ENCODE measurements around the gene C1orf53. TPM values are rescaled to one million over a fixed set of nuclear protein-coding genes. Genes with fewer than 3 reads are reported as not detected.
"Not testable (repeated sequence)": the region's sequence is repeated elsewhere in the genome, so short reads cannot be mapped to it uniquely, and the experiment has no call there.

The C1orf53 gene
- total RNA-seq, result 1 to 10 TPM; 5.1 to 8.9 TPM
- 1 to 10 TPM; 1.5 to 3.2 (median 2.7) TPM for polyA plus RNA-seq (ENCODE audit: insufficient read length in 6 of 6)
- long read RNA-seq, donor 1, transcript C1orf53-201 (3 exons, 588 nt), result major isoform, 7 of 7 reads
- long read RNA-seq, donor 1, partial matches to known transcripts, result 0 of 7 reads
- long read RNA-seq, donor 1, other reads (novel, unspliced or antisense), result 0 of 7 reads
- long read RNA-seq, donor 2, transcript C1orf53-201 (3 exons, 588 nt), result major isoform, 5 of 5 reads
- long read RNA-seq, donor 2, partial matches to known transcripts, result 0 of 5 reads
- long read RNA-seq, donor 2, other reads (novel, unspliced or antisense), result 0 of 5 reads
- long read RNA-seq, donor 3, partial matches to known transcripts, result 0 of 2 reads
- long read RNA-seq, donor 3, other reads (novel, unspliced or antisense), result 0 of 2 reads
- long read RNA-seq, donor 4, transcript C1orf53-201 (3 exons, 588 nt), result major isoform, 10 of 12 reads
- long read RNA-seq, donor 4, partial matches to known transcripts, result 0 of 12 reads
- long read RNA-seq, donor 4, other reads (novel, unspliced or antisense), result 2 of 12 reads
- long read RNA-seq, donor 5, partial matches to known transcripts, result 0 of 4 reads
- long read RNA-seq, donor 5, other reads (novel, unspliced or antisense), result 0 of 4 reads
- long read RNA-seq, donor 6, partial matches to known transcripts, result 0 of 2 reads
- long read RNA-seq, donor 6, other reads (novel, unspliced or antisense), result 0 of 2 reads
- long read RNA-seq, donor 7, partial matches to known transcripts, result 0 of 1 reads
- long read RNA-seq, donor 7, other reads (novel, unspliced or antisense), result 0 of 1 reads
- long read RNA-seq, donor 8, partial matches to known transcripts, result 0 of 4 reads
- long read RNA-seq, donor 8, other reads (novel, unspliced or antisense), result 0 of 4 reads
- long read RNA-seq, donor 9, result 0 reads
- long read RNA-seq, donor 10, transcript C1orf53-201 (3 exons, 588 nt), result major isoform, 6 of 6 reads
- long read RNA-seq, donor 10, partial matches to known transcripts, result 0 of 6 reads
- long read RNA-seq, donor 10, other reads (novel, unspliced or antisense), result 0 of 6 reads
- long read RNA-seq, donor 11, partial matches to known transcripts, result 0 of 3 reads
- long read RNA-seq, donor 11, other reads (novel, unspliced or antisense), result 0 of 3 reads
- long read RNA-seq, donor 12, partial matches to known transcripts, result 0 of 3 reads
- long read RNA-seq, donor 12, other reads (novel, unspliced or antisense), result 0 of 3 reads

- Histone ChIP-seq H3K4me1 (peaks cover 0 to 5% of the 10 kb centered on the region in 2 donors), H3K27ac (peak within 1 kb of the TSS; percentile 85 to 89), H3K36me3 (no peaks in the 10 kb centered on the region), H3K27me3 (peaks cover 43 to 60% of the 10 kb centered on the region in 2 donors), H3K9me3 (no peaks in the 10 kb centered on the region), H3K4me3 (peak within 1 kb of the TSS; percentile 55 to 61)
- ATAC-seq (peak; percentile 99), DNase-seq (peak; percentile 86 to 96 (median 88))
- intact Hi-C loops (cut with DNase I), result no loop called here
- TF ChIP-seq CTCF (IDR thresholded peaks at IDR 0.05), result peak in 1 of 2 donors; percentile 17
Observed at GRCh38 chr1:197902454-197903195, at the start of gene C1orf53. C1orf53 (plus strand) TSS chr1:197902630; CDS start chr1:197902650, 20 bp downstream.

DNA sequence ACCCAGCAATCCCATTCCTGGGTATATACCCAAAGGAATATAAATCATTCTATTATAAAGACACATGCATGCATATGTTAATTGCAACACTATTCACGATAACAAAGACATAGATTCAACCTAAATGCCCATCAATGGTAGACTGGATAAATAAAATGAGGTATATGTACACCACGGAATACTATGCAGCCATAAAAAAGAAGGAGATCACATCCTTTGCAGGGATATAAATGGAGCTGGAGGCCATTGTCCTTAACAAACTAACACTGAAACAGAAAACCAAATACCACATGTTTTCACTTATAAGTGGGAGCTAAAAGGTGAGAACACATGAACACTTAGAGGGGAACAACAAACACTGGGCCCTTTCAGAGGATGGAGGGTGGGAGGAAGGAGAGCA, 46.7 kb upstream of the C1orf53 start:
- H3K4me1 ChIP-seq; ATAC-seq; DNase-seq; H3K36me3 ChIP-seq; H3K27ac ChIP-seq; H3K27me3 ChIP-seq; H3K9me3 ChIP-seq; H3K4me3 ChIP-seq; intact Hi-C loops (cut with DNase I): not testable (repeated sequence)

DNA sequence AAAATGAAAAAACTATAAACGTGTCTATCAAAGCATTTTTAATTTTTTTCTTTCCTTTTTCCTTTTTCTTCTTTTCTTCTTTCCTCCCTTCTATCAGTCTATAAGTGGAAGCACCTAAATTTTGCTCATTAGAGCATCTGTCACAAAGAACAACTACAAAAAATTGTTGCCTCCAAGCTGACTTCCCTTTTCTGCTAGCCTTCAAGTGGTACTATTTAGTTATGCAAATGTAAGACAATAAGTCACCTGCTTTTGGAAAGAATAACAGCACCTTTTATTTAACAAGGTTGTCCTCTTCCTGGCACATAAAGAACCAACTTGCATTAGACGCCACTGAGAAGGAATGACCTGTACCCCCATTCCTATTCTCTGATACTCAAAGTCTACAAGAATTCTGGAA, 45.0 kb upstream of the C1orf53 start:
- no peaks in the 10 kb centered on the region for H3K9me3 ChIP-seq
- no peak for DNase-seq
- no peak overlapping the region for H3K4me3 ChIP-seq
- no peak for TF ChIP-seq CTCF (IDR thresholded peaks at IDR 0.05)
- ATAC-seq, result no peak
- no peaks in the 10 kb centered on the region for H3K36me3 ChIP-seq
- H3K27me3 ChIP-seq, result no peaks in the 10 kb centered on the region
- H3K4me1 ChIP-seq, result no peaks in the 10 kb centered on the region
- intact Hi-C loops (cut with DNase I), result no loop called here
- H3K27ac ChIP-seq, result no peak overlapping the region

- no peak for TF ChIP-seq CTCF (IDR thresholded peaks at IDR 0.05)
- intact Hi-C loops (cut with DNase I), result no loop called here
- Histone ChIP-seq H3K27ac (no peak overlapping the region), H3K4me3 (no peak overlapping the region), H3K4me1 (no peaks in the 10 kb centered on the region), H3K27me3 (no peaks in the 10 kb centered on the region), H3K36me3 (no peaks in the 10 kb centered on the region), H3K9me3 (no peaks in the 10 kb centered on the region)
- ATAC-seq (no peak), DNase-seq (no peak)
Observed at GRCh38 chr1:197859024-197859423, 43.4 kb upstream of the C1orf53 start.

DNA sequence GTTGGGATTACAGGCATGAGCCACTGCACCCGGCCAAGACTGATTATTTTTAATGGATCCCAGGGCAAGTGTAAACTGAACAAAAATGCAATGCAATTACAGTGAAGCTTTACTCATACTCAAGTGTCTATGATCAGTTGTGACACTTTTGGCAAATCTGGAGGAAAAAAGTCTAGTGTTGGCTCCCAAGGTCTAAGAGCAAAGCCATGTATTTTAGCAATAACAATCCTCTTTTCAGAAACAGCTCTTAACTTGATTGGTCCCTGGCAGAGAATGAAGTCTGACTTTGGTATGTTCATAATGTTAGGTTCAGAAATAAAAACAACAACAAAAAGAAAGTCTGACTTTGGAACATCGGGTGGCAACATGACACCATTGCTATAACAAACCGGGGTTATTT, 40.2 kb upstream of the C1orf53 start:
- Histone ChIP-seq H3K36me3 (no peaks in the 10 kb centered on the region), H3K4me1 (no peaks in the 10 kb centered on the region), H3K9me3 (no peaks in the 10 kb centered on the region), H3K27ac (no peak overlapping the region), H3K4me3 (no peak overlapping the region), H3K27me3 (no peaks in the 10 kb centered on the region)
- no peak for TF ChIP-seq CTCF (IDR thresholded peaks at IDR 0.05)
- intact Hi-C loops (cut with DNase I), result no loop called here
- DNase-seq (peak in 1 of 4 donors; percentile 11), ATAC-seq (no peak)

Measured in left lung (tissue), 14 donors.